GM23338 (cell line): Measurements from ENCODE around the gene DAAM2. TPM values are rescaled to one million over a fixed set of nuclear protein-coding genes. Genes with fewer than 3 reads are reported as not detected.

ENCODE experiments used
- ATAC-seq: fragments of 200-7000 bp; cut with Tn5 transposase; 3 replicates; pipeline ENCODE4 v1.9.1; 2020
- DNase-seq: peaks from one replicate; pipeline ENCODE4 v3.0.0-alpha.2; 2015; ENCODE audit warnings: low spot score
- H2AFZ ChIP-seq: fragments of 200-600 bp; sonication (generic); 2 replicates; pipeline ENCODE4 v1.8.0; 2016; ENCODE audit warnings: antibody characterized with exemption, mild to moderate bottlenecking, moderate library complexity
- H3F3A ChIP-seq: fragments of 200-600 bp; sonication (generic); replicated peaks from 2 replicates; pipeline ENCODE4 v1.8.0; 2017; ENCODE audit warnings: antibody characterized with exemption, mixed run types, low read depth
- H3K27ac ChIP-seq: fragments of 200-600 bp; sonication (generic); 2 replicates; pipeline ENCODE4 v1.6.1; 2016; ENCODE audit warnings: low read depth
- H3K27me3 ChIP-seq: fragments of 200-600 bp; sonication (generic); 2 replicates; pipeline ENCODE4 v1.8.0; 2016; ENCODE audit warnings: mild to moderate bottlenecking, mixed run types, moderate library complexity; ENCODE audit not compliant: insufficient read depth
- H3K36me3 ChIP-seq: fragments of 200-600 bp; sonication (generic); 2 replicates; pipeline ENCODE4 v1.8.0; 2016; ENCODE audit warnings: mild to moderate bottlenecking; ENCODE audit not compliant: insufficient read depth
- H3K4me1 ChIP-seq: fragments of 200-600 bp; sonication (generic); 2 replicates; pipeline ENCODE4 v1.8.0; 2016; ENCODE audit warnings: mild to moderate bottlenecking, moderate library complexity; ENCODE audit not compliant: insufficient read depth
- H3K4me2 ChIP-seq: fragments of 200-600 bp; sonication (generic); 2 replicates; pipeline ENCODE4 v1.7.1; 2017; ENCODE audit warnings: mixed run types
- H3K4me3 ChIP-seq: fragments of 200-600 bp; sonication (generic); 2 replicates; pipeline ENCODE4 v1.6.1; 2016; ENCODE audit warnings: mixed run types
- H3K79me2 ChIP-seq: fragments of 200-600 bp; sonication (generic); replicated peaks from 2 replicates; pipeline ENCODE4 v1.8.0; 2017; ENCODE audit warnings: mild to moderate bottlenecking; ENCODE audit not compliant: insufficient read depth
- H3K9me2 ChIP-seq: fragments of 200-600 bp; sonication (generic); 2 replicates; pipeline ENCODE4 v1.8.0; 2017; ENCODE audit not compliant: insufficient read depth
- H4K20me1 ChIP-seq: fragments of 200-600 bp; sonication (generic); replicated peaks from 2 replicates; pipeline ENCODE4 v1.8.0; 2017; ENCODE audit warnings: mild to moderate bottlenecking; ENCODE audit not compliant: insufficient read depth
- H3K27ac Mint-ChIP-seq: 2 replicates; pipeline ENCODE4 v1.8.0; 2020; ENCODE audit warnings: inconsistent platforms, mild to moderate bottlenecking, moderate library complexity, mixed read lengths
- H3K27me3 Mint-ChIP-seq: 3 replicates; pipeline ENCODE4 v1.8.0; 2022; ENCODE audit warnings: low read depth, mild to moderate bottlenecking, moderate library complexity, mixed read lengths, inconsistent platforms; ENCODE audit not compliant: insufficient read depth, poor library complexity
- H3K36me3 Mint-ChIP-seq: 3 replicates; pipeline ENCODE4 v1.8.0; 2021; ENCODE audit warnings: low read depth, mild to moderate bottlenecking, inconsistent platforms, moderate library complexity, mixed read lengths
- H3K4me1 Mint-ChIP-seq: 3 replicates; pipeline ENCODE4 v1.8.0; 2020; ENCODE audit warnings: mild to moderate bottlenecking, inconsistent platforms, mixed read lengths
- H3K4me3 Mint-ChIP-seq: 3 replicates; pipeline ENCODE4 v1.8.0; 2021; ENCODE audit warnings: moderate library complexity, mild to moderate bottlenecking, inconsistent platforms, mixed read lengths
- H3K9me3 Mint-ChIP-seq: 3 replicates; pipeline ENCODE4 v1.8.0; 2020; ENCODE audit warnings: moderate library complexity, mild to moderate bottlenecking, inconsistent platforms, mixed read lengths
- CREB1 ChIP-seq: fragments of 250-450 bp; sonication (Bioruptor Pico); IDR thresholded peaks from 2 replicates; pipeline ENCODE4 v1.5.0; 2020; ENCODE audit warnings: low read depth, mild to moderate bottlenecking, moderate library complexity
- CTCF ChIP-seq, 2 experiments: fragments of 200-600 bp in 1 of 2; sonication (generic) in 1 of 2; conservative IDR thresholded peaks; 2 replicates each; pipeline versions ENCODE4 v1.5.1 to v1.6.1; 2016 to 2017; ENCODE audit warnings: antibody characterized with exemption in 2 of 2, low read depth in 2 of 2, mild to moderate bottlenecking in 2 of 2, moderate library complexity in 1 of 2
- EZH2 ChIP-seq: fragments of 200-600 bp; sonication (generic); IDR thresholded peaks from one replicate; pipeline ENCODE4 v1.8.0; 2017; ENCODE audit warnings: antibody characterized with exemption, mild to moderate bottlenecking, low read depth; ENCODE audit not compliant: unreplicated experiment
- EZH2phosphoT487 ChIP-seq: fragments of 200-600 bp; sonication (generic); IDR thresholded peaks from one replicate; pipeline ENCODE4 v1.8.1; 2018; ENCODE audit warnings: antibody characterized with exemption; ENCODE audit not compliant: unreplicated experiment
- JUNB ChIP-seq: IDR thresholded peaks from one replicate; pipeline ENCODE4 v1.6.1; 2016; ENCODE audit warnings: antibody characterized with exemption; ENCODE audit not compliant: unreplicated experiment
- NANOG ChIP-seq: IDR thresholded peaks from 2 replicates; pipeline ENCODE4 v1.6.1; 2016; ENCODE audit warnings: antibody characterized with exemption, borderline replicate concordance
- REST ChIP-seq: IDR thresholded peaks from one replicate; pipeline ENCODE4 v1.6.1; 2018; ENCODE audit warnings: antibody characterized with exemption; ENCODE audit not compliant: unreplicated experiment
- STAT1 ChIP-seq: IDR thresholded peaks from one replicate; pipeline ENCODE4 v1.6.1; 2016; ENCODE audit warnings: antibody characterized with exemption; ENCODE audit not compliant: unreplicated experiment
- ZNF331 ChIP-seq: fragments of 250-450 bp; sonication (Bioruptor Pico); IDR thresholded peaks from 2 replicates; pipeline ENCODE4 v1.5.0; 2020; ENCODE audit warnings: low read depth, mild to moderate bottlenecking, moderate library complexity
- polyA plus RNA-seq: library from polyadenylated mRNA; unstranded; fragments of >200 nt; fragmentation: Nextera tagmentation; extraction: Ambion mirVana; gene quantifications from 2 replicates; pipeline ENCODE4 v1.2.1, GENCODE V29; 2016
- total RNA-seq: library from RNA; depleted of rRNA; stranded (reverse); fragments of >200 nt; shearing (Covaris generic); gene quantifications from 2 replicates; pipeline ENCODE4 v1.2.3, GENCODE V29; 2014

Gene DAAM2
- total and polyA plus RNA-seq, 2 experiments from 2014 or later, result 1.4 to 4.9 TPM

- Histone ChIP-seq H3K27ac (no peak overlapping the region), H3K36me3 (no peaks in the 10 kb centered on the region), H4K20me1 (no peaks in the 10 kb centered on the region), H3K4me2 (no peak overlapping the region), H2AFZ (no peak overlapping the region), H3K27me3 (no peaks in the 10 kb centered on the region), H3K79me2 (no peaks in the 10 kb centered on the region), H3F3A (no peaks in the 10 kb centered on the region), H3K4me1 (no peaks in the 10 kb centered on the region), H3K4me3 (no peak overlapping the region), H3K9me2 (no peaks in the 10 kb centered on the region)
- Mint-ChIP-seq H3K4me1 (no peaks in the 10 kb centered on the region; the same call in 2 of the 3 replicates), H3K9me3 (no peaks in the 10 kb centered on the region), H3K36me3 (no peaks in the 10 kb centered on the region), H3K4me3 (no peak overlapping the region), H3K27me3 (peaks cover 3% of the 10 kb centered on the region), H3K27ac (no peak overlapping the region)
- DNase-seq (no peak), ATAC-seq (no peak)
- TF ChIP-seq JUNB, result no peak
- no peak for TF ChIP-seq ZNF331 (CRISPR knock-in tag)
- no peak for TF ChIP-seq EZH2phosphoT487
- no peak for TF ChIP-seq CREB1
- no peak for TF ChIP-seq REST
- TF ChIP-seq STAT1, result no peak
- TF ChIP-seq EZH2, result no peak
Observed at GRCh38 chr6:39801456-39802251, 9.5 kb downstream of the DAAM2 start.

DNA sequence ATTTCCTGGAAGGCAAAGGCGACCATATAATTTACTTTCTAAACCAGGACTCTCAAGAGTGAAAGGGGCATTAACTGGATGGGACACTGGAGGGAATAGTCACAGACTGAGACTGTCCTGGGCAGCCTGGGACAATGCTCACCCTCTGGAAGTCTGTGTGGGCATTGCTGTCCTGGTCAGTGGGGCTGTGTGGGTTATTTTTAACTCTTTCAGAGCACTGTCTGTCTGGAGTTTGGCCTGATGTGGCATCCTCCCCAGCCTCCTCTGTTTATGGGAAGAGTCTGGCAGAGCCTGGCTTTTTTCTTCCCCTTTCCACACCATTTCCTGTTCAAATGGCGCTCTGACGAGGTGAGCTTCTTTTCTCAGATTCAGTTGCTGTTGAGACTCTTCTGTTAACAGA is 11.7 kb downstream of the DAAM2 start:
- no peak overlapping the region for H3K4me2 ChIP-seq

More for the DNA sequence above, 11.7 kb downstream of the DAAM2 start:
- Histone ChIP-seq H3K36me3 (no peaks in the 10 kb centered on the region), H3K4me1 (peaks cover 8% of the 10 kb centered on the region; the same call in 1 of the 2 replicates), H3K4me3 (no peak overlapping the region), H4K20me1 (no peaks in the 10 kb centered on the region), H2AFZ (no peak overlapping the region), H3K27me3 (no peaks in the 10 kb centered on the region), H3K79me2 (no peaks in the 10 kb centered on the region), H3K27ac (no peak overlapping the region), H3K9me2 (no peaks in the 10 kb centered on the region), H3F3A (no peaks in the 10 kb centered on the region)
- Mint-ChIP-seq H3K36me3 (no peaks in the 10 kb centered on the region), H3K27me3 (peaks cover 3% of the 10 kb centered on the region), H3K9me3 (no peaks in the 10 kb centered on the region), H3K4me1 (peaks cover 7% of the 10 kb centered on the region), H3K27ac (no peak overlapping the region), H3K4me3 (no peak overlapping the region)
- TF ChIP-seq EZH2phosphoT487 (no peak), NANOG (no peak), STAT1 (no peak), CTCF (conservative IDR thresholded peaks at IDR 0.05; ENCODE audit: low read depth in 2 of 2) (no peak)
- no peak for ATAC-seq
- DNase-seq, result no peak
